Stimulated activated naive CD8-positive, alpha-beta T cell treated with anti-CD3 and anti-CD28 coated beads, Interleukin-15, Interleukin-2, amounts not matched to agents 100 ng/mL and 50 ng/mL, for 24 hours (primary cell): ENCODE measurements around the gene KNDC1.

Source experiments
- H3K27ac Mint-ChIP-seq: one replicate; pipeline ENCODE4 v1.8.0; 2021; ENCODE audit warnings: mild to moderate bottlenecking, mixed read lengths
- H3K27me3 Mint-ChIP-seq: one replicate; pipeline ENCODE4 v1.8.0; 2021; ENCODE audit warnings: mixed read lengths
- H3K36me3 Mint-ChIP-seq: one replicate; pipeline ENCODE4 v1.8.0; 2021; ENCODE audit warnings: low read depth, mixed read lengths
- H3K4me1 Mint-ChIP-seq: one replicate; pipeline ENCODE4 v1.8.0; 2021; ENCODE audit warnings: low read depth, mixed read lengths
- H3K4me3 Mint-ChIP-seq: one replicate; pipeline ENCODE4 v1.8.0; 2021; ENCODE audit warnings: mild to moderate bottlenecking, mixed read lengths
- H3K9me3 Mint-ChIP-seq: one replicate; pipeline ENCODE4 v1.8.0; 2021; ENCODE audit warnings: mixed read lengths

The KNDC1 gene

DNA sequence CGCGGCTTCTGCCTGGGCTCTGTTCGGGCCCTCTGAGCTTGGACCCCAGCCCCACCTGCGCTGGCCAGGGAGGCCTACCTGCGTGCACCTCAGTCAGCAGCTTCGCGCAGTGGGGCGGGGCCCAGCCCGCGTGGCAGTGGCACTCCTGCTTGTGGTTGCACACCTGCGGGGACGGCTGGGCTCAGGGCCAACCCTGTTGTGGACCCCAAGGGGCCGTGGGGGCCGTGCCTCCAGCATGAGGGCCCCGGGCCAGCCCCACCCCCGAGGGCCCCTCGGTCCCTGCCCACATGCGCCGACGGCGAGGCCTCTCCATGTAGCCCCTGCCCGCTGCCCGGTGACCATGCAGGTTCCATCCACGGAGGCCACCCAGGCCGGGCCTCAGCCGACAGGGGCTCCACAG, 109.3 kb downstream of the KNDC1 start:
- no peaks in the 10 kb centered on the region for H3K9me3 Mint-ChIP-seq
- peaks cover 13% of the 10 kb centered on the region for H3K4me1 Mint-ChIP-seq
- no peak overlapping the region for H3K4me3 Mint-ChIP-seq
- peaks cover 8% of the 10 kb centered on the region for H3K36me3 Mint-ChIP-seq
- no peak overlapping the region for H3K27ac Mint-ChIP-seq
- no peaks in the 10 kb centered on the region for H3K27me3 Mint-ChIP-seq

DNA sequence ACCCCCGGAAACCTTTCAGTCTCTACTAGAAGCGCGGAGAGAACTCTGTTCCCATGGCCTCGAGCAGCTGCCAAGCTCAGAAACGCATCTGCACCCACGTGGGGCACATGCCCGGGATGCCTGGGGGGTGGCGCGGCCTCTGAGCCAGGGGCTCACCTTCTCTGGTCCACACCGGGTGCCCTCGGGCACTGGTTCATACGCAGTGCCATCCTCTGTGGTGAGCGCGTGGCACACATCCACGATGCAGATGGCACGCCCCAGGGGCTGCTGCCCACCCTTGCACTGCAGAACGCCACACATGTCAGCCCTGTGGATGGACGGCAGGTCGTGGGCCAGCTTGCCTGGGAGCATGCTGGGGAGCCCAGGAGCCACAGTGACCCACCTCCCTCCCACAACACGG, 110.2 kb downstream of the KNDC1 start:
- Mint-ChIP-seq H3K27ac (no peak overlapping the region), H3K4me3 (no peak overlapping the region), H3K36me3 (peaks cover 7% of the 10 kb centered on the region), H3K27me3 (no peaks in the 10 kb centered on the region), H3K4me1 (peaks cover 9% of the 10 kb centered on the region), H3K9me3 (no peaks in the 10 kb centered on the region)

DNA sequence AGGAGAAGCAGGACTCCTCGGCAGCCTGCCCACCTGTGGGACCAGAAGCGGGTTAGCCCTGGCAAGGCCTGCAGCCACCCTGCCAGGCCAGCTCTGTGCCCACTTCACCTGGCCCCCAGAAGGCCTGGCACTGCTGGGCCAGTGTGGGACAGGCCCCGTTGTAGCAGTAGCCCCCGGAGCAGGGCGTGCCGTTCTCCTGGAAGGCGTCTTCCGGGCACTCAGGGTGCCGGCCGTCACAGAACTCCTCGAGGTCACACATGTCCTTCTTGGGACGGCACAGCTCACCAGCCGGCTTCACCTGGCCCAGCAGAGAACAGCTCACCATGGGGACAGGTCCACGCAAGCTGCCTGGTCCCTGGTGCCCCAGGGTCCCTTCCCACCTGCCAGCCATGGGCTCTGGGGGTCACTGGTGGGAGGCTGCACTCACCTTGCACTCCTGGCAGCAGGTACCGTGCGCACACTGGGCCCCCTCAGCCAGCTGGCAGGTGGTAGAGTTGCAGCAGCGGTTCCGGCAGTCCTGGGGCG, 110.8 kb downstream of the KNDC1 start:
- Mint-ChIP-seq H3K36me3 (peaks cover under 1% of the 10 kb centered on the region), H3K27ac (no peak overlapping the region), H3K9me3 (no peaks in the 10 kb centered on the region)

DNA sequence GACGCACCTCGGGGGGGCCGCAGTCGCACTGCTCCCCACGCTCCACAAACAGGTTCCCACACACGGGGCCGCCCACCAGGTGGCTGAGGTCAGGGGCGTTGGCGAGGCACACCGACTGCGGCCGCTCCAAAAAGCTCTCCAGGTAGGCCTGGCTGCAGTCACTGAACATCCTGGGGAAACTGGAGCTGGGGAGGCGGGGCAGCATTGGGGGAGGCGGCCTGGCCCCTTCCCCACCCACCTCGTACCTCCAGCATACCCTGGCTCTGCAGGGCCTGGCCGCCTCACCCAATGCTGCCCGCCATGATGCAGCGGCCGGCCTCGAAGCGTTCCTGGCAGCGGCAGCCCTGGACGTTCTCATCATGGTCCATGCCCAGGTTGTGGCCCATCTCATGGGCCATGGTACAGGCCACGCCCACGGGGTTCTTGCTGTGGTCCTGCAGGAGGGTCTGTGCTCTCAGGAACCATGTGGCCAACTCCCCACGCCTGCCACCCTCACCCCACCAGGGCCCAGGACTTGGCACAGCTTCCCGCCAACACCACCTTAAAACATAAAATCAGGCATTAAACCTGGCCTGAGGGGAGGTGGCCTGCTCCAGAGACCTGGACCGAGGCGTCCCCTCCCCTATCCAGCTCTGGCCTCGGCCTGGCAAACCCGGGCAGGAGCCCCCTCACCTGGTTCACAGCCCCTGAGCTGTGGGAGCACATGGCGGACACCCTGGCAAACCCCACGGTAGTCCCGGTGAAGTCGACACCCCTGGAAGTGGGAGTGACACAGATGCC, 111.7 kb downstream of the KNDC1 start:
- no peak overlapping the region for H3K27ac Mint-ChIP-seq
- no peak overlapping the region for H3K4me3 Mint-ChIP-seq
- H3K36me3 Mint-ChIP-seq: no peaks in the 10 kb centered on the region
- no peaks in the 10 kb centered on the region for H3K27me3 Mint-ChIP-seq
- H3K4me1 Mint-ChIP-seq: peaks cover 9% of the 10 kb centered on the region
- H3K9me3 Mint-ChIP-seq: no peaks in the 10 kb centered on the region

More for the DNA sequence above, 110.8 kb downstream of the KNDC1 start:
- Mint-ChIP-seq H3K4me3 (no peak overlapping the region), H3K4me1 (peaks cover 5% of the 10 kb centered on the region), H3K27me3 (no peaks in the 10 kb centered on the region)

DNA sequence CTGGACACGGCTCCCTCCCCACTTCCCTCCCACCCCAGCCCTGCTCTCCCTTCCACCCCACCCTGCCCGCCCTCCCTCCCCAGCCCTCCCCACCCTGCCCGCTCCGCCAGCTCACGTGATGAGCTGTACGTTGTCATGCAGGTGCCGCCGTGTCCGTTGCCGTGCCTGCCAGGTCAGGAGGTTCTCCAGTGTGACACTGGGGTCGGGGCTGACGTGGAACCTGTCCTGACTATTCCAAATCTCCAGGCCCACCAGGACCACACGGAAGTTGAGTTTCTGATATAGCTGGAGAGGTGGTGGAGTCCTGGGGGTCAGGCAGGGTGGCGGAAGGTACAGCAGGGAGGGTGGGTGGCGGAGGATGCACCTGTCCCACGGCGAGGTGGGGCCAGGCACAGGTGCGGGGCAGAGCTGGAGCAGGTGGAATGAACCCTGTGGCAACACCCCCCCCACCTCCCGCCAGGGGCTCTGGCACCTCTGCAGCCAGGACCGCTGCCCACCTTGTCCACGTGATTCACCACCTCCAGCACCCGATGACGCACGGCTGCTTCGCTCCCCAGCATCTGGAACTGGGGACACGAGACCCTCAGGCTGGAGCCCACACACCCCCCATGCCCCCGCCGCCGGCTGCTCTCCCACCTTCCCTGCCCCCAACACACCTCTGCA, 112.4 kb downstream of the KNDC1 start:
- H3K4me3 Mint-ChIP-seq: no peak overlapping the region
- no peaks in the 10 kb centered on the region for H3K9me3 Mint-ChIP-seq
- H3K27ac Mint-ChIP-seq: no peak overlapping the region
- H3K4me1 Mint-ChIP-seq: peaks cover 9% of the 10 kb centered on the region
- no peaks in the 10 kb centered on the region for H3K27me3 Mint-ChIP-seq
- no peaks in the 10 kb centered on the region for H3K36me3 Mint-ChIP-seq

DNA sequence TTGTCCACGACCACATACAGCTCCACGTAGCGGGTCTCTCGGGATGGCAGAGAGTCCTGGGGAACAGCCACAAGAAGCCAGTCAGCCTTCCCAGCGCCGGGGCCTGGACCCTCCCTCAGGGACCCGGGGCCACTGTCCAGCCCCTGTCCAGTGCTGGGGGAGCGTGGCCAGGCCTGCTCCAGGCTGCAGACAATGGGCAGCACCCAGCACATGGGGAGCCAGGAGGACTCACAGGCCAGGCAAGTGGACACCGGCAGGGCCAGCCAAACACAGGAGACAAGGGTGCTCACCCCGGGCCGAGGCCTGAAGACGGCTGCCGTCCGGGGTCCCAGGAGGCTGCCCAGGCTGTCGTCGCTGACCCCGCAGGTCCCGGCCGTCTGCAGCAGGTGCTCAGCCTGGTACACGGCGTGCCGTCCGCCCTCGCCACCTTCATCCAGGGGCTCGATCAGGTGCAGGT, 113.0 kb downstream of the KNDC1 start:
- Mint-ChIP-seq H3K27ac (no peak overlapping the region), H3K4me3 (no peak overlapping the region), H3K9me3 (no peaks in the 10 kb centered on the region), H3K27me3 (no peaks in the 10 kb centered on the region), H3K36me3 (no peaks in the 10 kb centered on the region), H3K4me1 (peaks cover 14% of the 10 kb centered on the region)

DNA sequence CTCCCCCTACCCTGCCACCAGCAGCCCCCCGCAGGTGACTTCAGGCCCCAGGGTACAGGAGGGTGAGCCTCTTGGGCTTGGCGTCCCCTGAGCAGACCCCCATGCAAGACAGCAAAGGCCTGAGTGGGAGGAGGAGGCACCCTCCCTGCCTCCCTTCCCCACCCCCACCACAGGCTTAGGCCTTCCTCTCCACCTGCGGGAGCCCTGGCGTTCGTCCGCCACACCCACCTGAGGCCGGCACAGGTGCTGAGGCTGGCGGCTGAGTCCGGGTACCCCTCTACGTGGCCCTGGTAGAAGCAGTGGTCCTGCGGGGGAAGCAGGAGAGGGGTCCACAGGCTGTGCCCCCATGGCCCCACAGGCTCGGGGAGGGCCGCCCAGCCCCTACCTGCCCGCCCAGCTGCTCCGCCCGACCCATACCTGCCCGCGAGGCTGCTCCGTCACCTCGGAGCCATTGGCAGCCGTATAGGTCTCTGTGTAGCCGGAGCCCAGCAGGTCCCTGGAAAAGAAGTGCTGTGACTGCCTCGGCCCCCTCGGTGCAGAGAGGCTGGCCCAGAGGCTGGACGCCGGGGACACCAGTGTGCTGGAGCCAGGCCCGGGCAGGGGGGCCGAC, 113.6 kb downstream of the KNDC1 start:
- Mint-ChIP-seq H3K27ac (no peak overlapping the region), H3K36me3 (no peaks in the 10 kb centered on the region), H3K27me3 (no peaks in the 10 kb centered on the region), H3K4me1 (peaks cover 21% of the 10 kb centered on the region), H3K9me3 (no peaks in the 10 kb centered on the region), H3K4me3 (no peak overlapping the region)

DNA sequence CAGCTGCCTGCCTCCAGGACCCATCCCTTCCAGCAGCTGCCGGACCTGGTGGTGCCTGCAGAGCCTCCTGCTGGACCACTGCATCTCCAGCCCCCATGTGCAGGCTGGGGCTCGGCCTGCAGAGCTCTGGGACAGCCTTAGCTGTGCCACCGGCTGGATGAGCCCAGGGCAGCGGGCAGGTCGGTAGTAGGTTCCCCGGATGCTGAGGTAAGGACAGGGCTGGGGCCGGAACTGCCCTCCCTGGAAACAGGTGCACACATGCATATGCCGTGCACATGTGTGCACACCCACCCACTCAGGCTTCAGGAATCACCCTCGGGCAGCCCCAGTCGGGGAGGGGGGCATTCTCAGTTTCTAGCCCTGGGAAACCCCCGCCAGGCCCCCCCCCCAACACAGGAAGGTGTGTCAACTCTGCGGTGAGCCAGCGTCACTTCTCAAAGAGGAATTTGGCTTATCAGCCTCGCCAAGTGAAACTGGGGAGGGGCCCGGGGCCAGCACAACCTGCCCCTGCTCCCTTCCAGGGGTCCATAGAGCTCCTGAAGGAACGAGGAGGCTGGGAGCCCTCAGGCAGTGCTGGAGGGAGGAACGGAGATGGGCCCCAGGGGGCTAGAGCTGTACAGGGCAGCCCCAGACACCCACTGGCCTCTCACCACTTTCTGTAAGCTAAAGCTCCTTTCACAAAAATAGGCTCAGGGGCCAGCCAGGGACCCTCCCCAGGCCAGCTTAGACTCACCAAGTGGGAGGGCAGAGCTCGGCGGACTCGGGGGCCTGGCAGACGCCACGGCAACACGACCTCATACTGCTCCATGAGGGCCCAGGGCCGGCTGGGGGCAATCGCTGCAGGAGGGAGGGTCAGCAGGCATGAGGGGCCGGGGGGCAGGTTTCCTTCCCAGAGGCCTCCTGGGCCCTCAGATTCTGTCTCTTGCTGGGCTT, 115.0 kb downstream of the KNDC1 start:
- peak overlapping the region; percentile 81 for H3K27ac Mint-ChIP-seq
- H3K27me3 Mint-ChIP-seq: no peaks in the 10 kb centered on the region
- H3K4me3 Mint-ChIP-seq: peak overlapping the region; percentile 87
- no peaks in the 10 kb centered on the region for H3K9me3 Mint-ChIP-seq
- H3K4me1 Mint-ChIP-seq: peaks cover 32% of the 10 kb centered on the region
- no peaks in the 10 kb centered on the region for H3K36me3 Mint-ChIP-seq

DNA sequence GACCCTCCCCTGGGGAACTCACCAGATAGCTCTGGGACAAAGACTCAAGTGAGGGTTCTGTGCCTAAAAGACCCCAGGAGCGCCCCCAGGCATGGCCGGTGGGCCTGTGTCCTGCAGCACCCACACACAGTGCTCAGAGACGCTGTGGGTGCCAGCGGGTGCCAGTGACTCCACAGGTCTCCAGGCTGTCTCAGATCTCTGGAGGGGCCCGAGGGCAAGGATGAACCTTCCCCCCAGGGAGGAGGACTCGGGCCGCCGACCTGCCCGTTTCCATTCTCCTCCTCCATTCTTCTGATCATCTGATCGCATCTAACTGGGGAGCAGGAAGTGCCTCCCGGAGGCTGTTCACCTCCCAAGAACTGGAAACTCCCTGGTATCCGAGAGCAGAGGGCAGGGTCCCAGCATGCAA, 115.7 kb downstream of the KNDC1 start:
- no peaks in the 10 kb centered on the region for H3K9me3 Mint-ChIP-seq
- H3K4me1 Mint-ChIP-seq: peaks cover 34% of the 10 kb centered on the region
- H3K27ac Mint-ChIP-seq: peak overlapping the region; percentile 81
- H3K36me3 Mint-ChIP-seq: no peaks in the 10 kb centered on the region
- no peaks in the 10 kb centered on the region for H3K27me3 Mint-ChIP-seq
- H3K4me3 Mint-ChIP-seq: peak overlapping the region; percentile 87
